ENCODE results near the gene LLCFC1. TPM values are rescaled to one million over a fixed set of nuclear protein-coding genes. Genes with fewer than 3 reads are reported as not detected.

Gene LLCFC1
- total RNA-seq, 1 donor from 2014 or later, result not detected

Other genes starting within 250 kb of the LLCFC1 start
- gene PRSS1, start 190.0 kb upstream of the LLCFC1 start, total RNA-seq, result not detected in 2 replicates
- not detected in 2 replicates for gene PRSS2, start 168.5 kb upstream of the LLCFC1 start, total RNA-seq
- under 0.01 and 0.09 TPM in 2 replicates for gene EPHB6, start 84.4 kb upstream of the LLCFC1 start, total RNA-seq
- gene TRPV6, start 53.7 kb upstream of the LLCFC1 start, total RNA-seq, result not detected in 2 replicates
- not detected in 2 replicates for gene TRPV5, start 5.7 kb upstream of the LLCFC1 start, total RNA-seq
- gene KEL, start 22.9 kb downstream of the LLCFC1 start, total RNA-seq, result not detected in 2 replicates
- gene OR9A2, start 87.6 kb downstream of the LLCFC1 start, total RNA-seq, result not detected in 2 replicates
- gene OR6V1, start 112.9 kb downstream of the LLCFC1 start, total RNA-seq, result not detected in 2 replicates
- gene PIP, start 192.6 kb downstream of the LLCFC1 start, total RNA-seq, result not detected in 2 replicates
- gene TAS2R39, start 243.9 kb downstream of the LLCFC1 start, total RNA-seq, result not detected in 2 replicates

Measured in dermis blood vessel endothelial cell (primary cell).